HT1080 (cell line): ENCODE data around the gene FBLN1. TPM values are rescaled to one million over a fixed set of nuclear protein-coding genes. Genes with fewer than 3 reads are reported as not detected.
"Not testable (repeated sequence)": the region's sequence is repeated elsewhere in the genome, so short reads cannot be mapped to it uniquely, and the experiment has no call there.

Source experiments
- DNase-seq: peaks from one replicate; pipeline ENCODE4 v3.0.0-alpha.2; 2015; ENCODE audit warnings: low read depth
- total RNA-seq: library from RNA; depleted of rRNA; stranded (reverse); fragments of >200 nt; shearing (Covaris generic); gene quantifications from 2 replicates; pipeline ENCODE4 v1.2.3, GENCODE V29; 2014

Gene FBLN1
- total RNA-seq, 1 experiment from 2014 or later = 2.3 TPM

- DNase-seq = no peak
Measured at GRCh38 chr22:45547016-45547345, 44.3 kb downstream of the FBLN1 start.

- DNase-seq = no peak
Measured at GRCh38 chr22:45547731-45548130, 45.0 kb downstream of the FBLN1 start.

- DNase-seq = no peak
Measured at GRCh38 chr22:45548247-45548840, 45.7 kb downstream of the FBLN1 start.

- DNase-seq = peak; percentile 90
Measured at GRCh38 chr22:45548991-45549761, 46.5 kb downstream of the FBLN1 start.

GRCh38 chr22:45549762-45550378 lies 47.2 kb downstream of the FBLN1 start:
- peak; percentile 17 for DNase-seq

- DNase-seq = no peak
Measured at GRCh38 chr22:45550416-45550815, 47.7 kb downstream of the FBLN1 start.

GRCh38 chr22:45550891-45551290 lies 48.2 kb downstream of the FBLN1 start:
- DNase-seq = no peak

GRCh38 chr22:45551310-45552016 lies 48.8 kb downstream of the FBLN1 start:
- DNase-seq = no peak

GRCh38 chr22:45552017-45552411 lies 49.3 kb downstream of the FBLN1 start:
- DNase-seq = no peak

GRCh38 chr22:45552580-45553350 lies 50.1 kb downstream of the FBLN1 start:
- DNase-seq = no peak

- DNase-seq = peak; percentile 62
Measured at GRCh38 chr22:45553351-45554039, 50.8 kb downstream of the FBLN1 start.

- DNase-seq = no peak
Measured at GRCh38 chr22:45554040-45554406, 51.3 kb downstream of the FBLN1 start.

- no peak for DNase-seq
Measured at GRCh38 chr22:45554861-45555260, 52.2 kb downstream of the FBLN1 start.

GRCh38 chr22:45557926-45558325 lies 55.2 kb downstream of the FBLN1 start:
- peak; percentile 64 for DNase-seq

GRCh38 chr22:45560092-45560491 lies 57.4 kb downstream of the FBLN1 start:
- DNase-seq = not testable (repeated sequence)

- not testable (repeated sequence) for DNase-seq
Measured at GRCh38 chr22:45560761-45561160, 58.1 kb downstream of the FBLN1 start.

- no peak for DNase-seq
Measured at GRCh38 chr22:45562102-45562501, 59.4 kb downstream of the FBLN1 start.

GRCh38 chr22:45562537-45563361 lies 60.1 kb downstream of the FBLN1 start:
- no peak for DNase-seq

- no peak for DNase-seq
Measured at GRCh38 chr22:45563362-45564040, 60.8 kb downstream of the FBLN1 start.
